ENCODE measurements around the gene BBS7. TPM values are rescaled to one million over a fixed set of nuclear protein-coding genes. Genes with fewer than 3 reads are reported as not detected.

BBS7 gene
- total and polyA plus RNA-seq, 2 donors: 13.0 to 29.2 TPM

GRCh38 chr4:121819216-121819965 is 50.9 kb downstream of the BBS7 start:
- Histone ChIP-seq H3K27ac (ENCODE audit: low read depth) (no peak overlapping the region), H3K4me3 (ENCODE audit: low read depth, low read length) (no peak overlapping the region), H3K4me1 (ENCODE audit: insufficient read depth) (no peaks in the 10 kb centered on the region), H3K36me3 (ENCODE audit: insufficient read depth) (peaks cover 7% of the 10 kb centered on the region)
- WGBS: 49% methylated on average over 1 of the region's 1 CpG
- DNase-seq (ENCODE audit: extremely low spot score): no peak

DNA sequence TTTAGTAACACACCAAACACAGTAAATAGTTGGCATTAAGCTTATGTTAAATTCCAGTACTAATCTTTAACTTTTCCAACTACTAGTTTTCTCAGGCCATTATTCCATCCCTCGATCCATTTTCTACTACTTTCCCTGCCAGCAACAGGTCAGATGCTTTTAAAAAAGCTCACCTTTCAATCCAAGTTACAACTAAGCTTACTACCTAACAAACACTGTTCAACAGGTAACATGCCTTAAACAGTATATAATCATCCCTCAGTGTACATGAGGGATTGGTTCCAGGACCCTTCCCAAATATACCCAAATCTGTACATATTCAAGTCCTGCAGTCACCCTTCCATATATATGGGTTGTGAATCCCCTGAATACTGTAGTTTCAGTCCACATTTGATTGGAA is 52.1 kb downstream of the BBS7 start:
- 51% methylated on average over 1 of the region's 1 CpG for WGBS
- Histone ChIP-seq H3K4me3 (ENCODE audit: low read depth, low read length) (no peak overlapping the region), H3K4me1 (ENCODE audit: insufficient read depth) (no peaks in the 10 kb centered on the region), H3K36me3 (ENCODE audit: insufficient read depth) (peaks cover 7% of the 10 kb centered on the region), H3K27ac (ENCODE audit: low read depth) (no peak overlapping the region)
- no peak for DNase-seq (ENCODE audit: extremely low spot score)

GRCh38 chr4:121817701-121818100 is 52.6 kb downstream of the BBS7 start:
- Histone ChIP-seq H3K4me1 (ENCODE audit: insufficient read depth) (no peaks in the 10 kb centered on the region), H3K27ac (ENCODE audit: low read depth) (no peak overlapping the region), H3K4me3 (ENCODE audit: low read depth, low read length) (no peak overlapping the region), H3K36me3 (ENCODE audit: insufficient read depth) (peaks cover 7% of the 10 kb centered on the region)
- DNase-seq (ENCODE audit: extremely low spot score): no peak
- 86% methylated on average over 1 of the region's 1 CpG for WGBS

DNA sequence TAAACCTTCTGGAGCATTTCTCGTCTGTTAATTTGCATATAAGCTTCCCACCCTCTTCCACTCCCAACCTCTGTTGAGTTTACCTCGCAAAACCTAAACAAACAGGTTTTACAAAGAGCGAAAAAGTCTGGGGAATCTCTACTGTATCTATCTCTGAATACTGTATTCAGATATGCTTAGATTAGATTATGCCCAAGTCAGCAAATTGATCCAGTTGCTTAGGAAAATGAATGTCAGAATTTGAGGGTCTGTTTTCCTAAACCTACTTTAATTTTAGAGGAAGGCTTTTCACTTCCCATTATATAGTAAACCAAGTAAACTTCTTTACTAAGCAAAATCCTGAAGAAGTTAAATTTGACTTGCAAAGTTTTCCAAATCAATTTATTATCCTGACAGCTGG is 53.3 kb downstream of the BBS7 start:
- WGBS: 85% methylated on average over 3 of the region's 3 CpGs
- Histone ChIP-seq H3K4me1 (ENCODE audit: insufficient read depth) (no peaks in the 10 kb centered on the region), H3K4me3 (ENCODE audit: low read depth, low read length) (no peak overlapping the region), H3K36me3 (ENCODE audit: insufficient read depth) (peaks cover 9% of the 10 kb centered on the region), H3K27ac (ENCODE audit: low read depth) (no peak overlapping the region)
- no peak for DNase-seq (ENCODE audit: extremely low spot score)

DNA sequence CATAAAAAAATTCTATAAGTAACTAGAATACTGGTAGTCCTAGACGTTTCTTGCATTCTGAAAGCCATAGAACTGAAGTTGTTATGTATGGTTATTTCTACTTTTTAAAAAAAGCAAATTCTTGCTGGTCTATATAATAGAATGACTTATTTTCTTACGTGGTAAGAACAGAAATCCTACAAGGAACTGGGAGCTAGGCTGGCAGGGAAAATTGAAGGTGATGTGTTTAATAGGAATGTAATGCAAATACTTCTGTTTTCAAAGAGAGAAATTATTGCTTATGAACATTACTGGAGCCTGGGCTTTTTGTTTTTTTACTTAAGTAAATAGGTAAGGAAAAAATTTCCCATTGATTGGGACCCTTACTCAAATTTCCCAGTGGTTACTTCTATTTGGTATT is 55.5 kb downstream of the BBS7 start:
- no peak for DNase-seq (ENCODE audit: extremely low spot score)
- WGBS: 82% methylated on average over 2 of the region's 2 CpGs
- Histone ChIP-seq H3K36me3 (ENCODE audit: insufficient read depth) (peaks cover 12% of the 10 kb centered on the region), H3K4me3 (ENCODE audit: low read depth, low read length) (no peak overlapping the region), H3K27ac (ENCODE audit: low read depth) (no peak overlapping the region), H3K4me1 (ENCODE audit: insufficient read depth) (no peaks in the 10 kb centered on the region)

DNA sequence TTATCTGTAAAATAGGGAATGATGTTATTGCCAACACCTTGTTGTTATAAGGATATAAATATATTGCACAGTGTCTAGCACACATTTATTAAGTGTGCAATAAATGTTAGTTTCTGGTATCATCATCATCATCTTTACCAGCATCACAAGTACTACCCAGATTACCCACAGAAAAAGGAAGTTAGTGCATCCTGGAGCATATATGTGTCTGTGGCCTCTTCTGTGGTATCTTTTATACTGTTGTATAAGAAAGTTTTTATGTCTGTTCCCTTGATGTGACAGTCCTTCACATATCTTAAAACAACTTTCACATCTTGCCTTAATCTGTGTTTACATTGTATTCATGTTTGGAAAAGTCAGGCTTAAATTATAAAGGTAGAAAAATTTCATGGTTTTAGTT is 59.2 kb downstream of the BBS7 start:
- Histone ChIP-seq H3K27ac (ENCODE audit: low read depth) (no peak overlapping the region), H3K4me1 (ENCODE audit: insufficient read depth) (no peaks in the 10 kb centered on the region), H3K4me3 (ENCODE audit: low read depth, low read length) (no peak overlapping the region), H3K36me3 (ENCODE audit: insufficient read depth) (peaks cover 14% of the 10 kb centered on the region)
- no peak for DNase-seq (ENCODE audit: extremely low spot score)

DNA sequence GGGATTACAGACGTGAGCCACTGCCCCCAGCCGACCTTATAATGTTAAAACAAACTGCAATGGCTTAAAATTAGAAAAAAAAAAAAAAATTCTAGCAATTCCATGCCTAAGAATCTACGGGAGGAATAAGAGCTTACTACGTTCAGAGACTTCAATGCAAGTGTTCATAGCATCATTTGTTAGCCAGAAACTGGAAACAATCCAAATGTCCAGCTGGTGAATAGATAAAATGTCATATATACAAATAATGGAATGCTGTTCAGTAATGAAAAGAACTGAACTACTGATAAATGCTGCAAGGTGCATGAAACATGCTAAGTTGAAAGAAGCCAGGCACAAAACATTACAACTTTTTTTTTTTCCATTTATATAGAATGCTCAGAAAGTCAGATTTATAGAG is 63.9 kb downstream of the BBS7 start:
- H3K4me1 ChIP-seq (ENCODE audit: insufficient read depth): no peaks in the 10 kb centered on the region
- no peak for DNase-seq (ENCODE audit: extremely low spot score)
- no peak overlapping the region for H3K27ac ChIP-seq (ENCODE audit: low read depth)
- 57% methylated on average over 4 of the region's 4 CpGs for WGBS
- H3K36me3 ChIP-seq (ENCODE audit: insufficient read depth): peaks cover 11% of the 10 kb centered on the region
- no peak overlapping the region for H3K4me3 ChIP-seq (ENCODE audit: low read depth, low read length)

GRCh38 chr4:121801715-121802075 is 68.6 kb downstream of the BBS7 start:
- Histone ChIP-seq H3K27ac (ENCODE audit: low read depth) (no peak overlapping the region), H3K36me3 (ENCODE audit: insufficient read depth) (peaks cover 2% of the 10 kb centered on the region), H3K4me1 (ENCODE audit: insufficient read depth) (no peaks in the 10 kb centered on the region), H3K4me3 (ENCODE audit: low read depth, low read length) (peak overlapping the region; percentile 74)
- no peak for DNase-seq (ENCODE audit: extremely low spot score)
- 17% methylated on average over 4 of the region's 4 CpGs for WGBS

- Histone ChIP-seq H3K4me1 (ENCODE audit: insufficient read depth) (no peaks in the 10 kb centered on the region), H3K27ac (ENCODE audit: low read depth) (peak within 1 kb of the TSS; percentile 92), H3K36me3 (ENCODE audit: insufficient read depth) (peaks cover 2% of the 10 kb centered on the region), H3K4me3 (ENCODE audit: low read depth, low read length) (peak within 1 kb of the TSS; percentile 74)
- peak; percentile 93 for DNase-seq (ENCODE audit: extremely low spot score)
- under 1% methylated on average over 48 of the region's 48 CpGs for WGBS
These were observed 69.1 kb downstream of the BBS7 start, which contains the start of gene EXOSC9 for GRCh38 chr4:121800961-121801714. EXOSC9 (plus strand) TSS chr4:121801323; CDS start chr4:121801425, 102 bp downstream.

DNA sequence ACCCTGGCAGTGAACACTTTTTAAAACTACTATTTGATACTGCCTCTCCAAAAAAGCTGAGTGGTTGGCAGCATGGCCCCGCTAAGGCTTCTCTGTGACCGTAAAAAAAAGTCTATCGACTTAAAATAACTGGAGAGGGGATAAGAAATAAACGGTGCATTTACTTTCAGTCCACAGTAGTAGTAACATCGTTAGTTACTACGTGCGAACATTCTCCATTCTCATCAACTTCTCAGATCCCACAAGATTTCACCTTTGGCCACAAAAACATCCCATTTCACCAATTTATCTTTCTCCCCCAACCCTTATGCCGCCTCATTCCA is 69.7 kb downstream of the BBS7 start:
- 31% methylated on average over 8 of the region's 8 CpGs for WGBS
- DNase-seq (ENCODE audit: extremely low spot score): no peak

DNA sequence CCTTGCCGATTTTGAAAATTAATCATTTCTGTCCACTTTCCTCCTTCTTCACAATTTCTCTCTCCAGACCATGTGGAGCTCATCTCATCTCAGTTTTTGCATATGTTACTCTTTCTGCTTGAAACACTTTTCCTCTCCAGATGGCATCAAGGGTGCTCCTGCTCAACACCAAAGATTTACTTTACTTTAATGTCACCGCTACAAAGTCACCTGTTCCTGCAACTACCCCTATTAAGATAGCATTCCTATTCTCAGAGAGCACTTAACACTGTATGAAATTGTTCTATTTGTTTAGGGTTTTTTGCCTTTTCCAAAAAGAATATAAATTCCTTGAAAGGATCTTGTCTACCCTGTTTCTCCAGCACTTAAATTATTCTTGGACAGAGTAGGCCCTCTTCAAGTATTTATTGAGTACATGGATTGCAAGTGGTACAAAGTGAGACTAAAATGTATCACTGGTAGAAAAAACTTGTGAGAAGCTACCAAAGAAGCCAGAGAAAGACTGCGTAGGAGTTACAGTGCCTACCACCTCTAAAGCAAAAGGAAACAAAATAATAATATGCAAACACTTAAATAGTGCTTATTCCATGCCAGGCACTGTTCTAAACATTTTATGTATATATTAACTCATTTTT is 70.3 kb downstream of the BBS7 start:
- 90% methylated on average over 3 of the region's 3 CpGs for WGBS
- no peak overlapping the region for H3K4me3 ChIP-seq (ENCODE audit: low read depth, low read length)
- H3K27ac ChIP-seq (ENCODE audit: low read depth): no peak overlapping the region
- no peaks in the 10 kb centered on the region for H3K4me1 ChIP-seq (ENCODE audit: insufficient read depth)
- H3K36me3 ChIP-seq (ENCODE audit: insufficient read depth): peaks cover 2% of the 10 kb centered on the region
- no peak for DNase-seq (ENCODE audit: extremely low spot score)

More for the DNA sequence above, 69.7 kb downstream of the BBS7 start:
- Histone ChIP-seq H3K4me1 (ENCODE audit: insufficient read depth) (no peaks in the 10 kb centered on the region), H3K27ac (ENCODE audit: low read depth) (peak overlapping the region; percentile 92), H3K36me3 (ENCODE audit: insufficient read depth) (peaks cover 2% of the 10 kb centered on the region), H3K4me3 (ENCODE audit: low read depth, low read length) (peak overlapping the region; percentile 74)

DNA sequence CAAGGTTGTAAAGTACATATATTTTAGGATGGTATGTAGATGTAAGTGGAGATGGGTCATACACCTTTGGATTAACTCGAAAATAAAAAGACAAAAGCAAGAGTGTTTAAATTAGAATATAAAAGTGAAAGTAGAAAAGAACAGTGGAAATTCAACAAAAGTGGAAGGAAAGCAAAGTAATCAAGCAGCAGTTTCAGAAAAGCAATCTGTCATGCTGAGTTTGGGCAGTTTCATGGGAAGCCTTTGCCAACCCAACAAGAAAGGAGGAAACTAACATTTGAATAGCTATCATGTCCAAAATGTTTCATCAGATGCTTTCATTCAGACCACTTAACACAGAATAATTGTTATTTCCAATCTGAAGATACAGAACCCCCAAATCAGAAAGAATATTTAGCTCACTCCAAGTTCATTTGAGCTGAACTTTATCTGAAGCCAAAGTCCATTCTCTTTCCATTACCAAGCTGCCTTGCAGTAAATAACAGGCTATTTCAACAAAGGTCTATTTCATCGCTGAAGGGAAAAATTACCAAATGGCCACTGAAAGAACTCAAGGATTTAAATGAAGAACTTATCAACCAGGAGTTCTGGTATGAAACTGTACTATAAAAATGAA is 71.0 kb downstream of the BBS7 start:
- no peak for DNase-seq (ENCODE audit: extremely low spot score)
- Histone ChIP-seq H3K4me1 (ENCODE audit: insufficient read depth) (no peaks in the 10 kb centered on the region), H3K4me3 (ENCODE audit: low read depth, low read length) (no peak overlapping the region), H3K36me3 (ENCODE audit: insufficient read depth) (no peaks in the 10 kb centered on the region), H3K27ac (ENCODE audit: low read depth) (no peak overlapping the region)
- 85% methylated on average over 2 of the region's 2 CpGs for WGBS

DNA sequence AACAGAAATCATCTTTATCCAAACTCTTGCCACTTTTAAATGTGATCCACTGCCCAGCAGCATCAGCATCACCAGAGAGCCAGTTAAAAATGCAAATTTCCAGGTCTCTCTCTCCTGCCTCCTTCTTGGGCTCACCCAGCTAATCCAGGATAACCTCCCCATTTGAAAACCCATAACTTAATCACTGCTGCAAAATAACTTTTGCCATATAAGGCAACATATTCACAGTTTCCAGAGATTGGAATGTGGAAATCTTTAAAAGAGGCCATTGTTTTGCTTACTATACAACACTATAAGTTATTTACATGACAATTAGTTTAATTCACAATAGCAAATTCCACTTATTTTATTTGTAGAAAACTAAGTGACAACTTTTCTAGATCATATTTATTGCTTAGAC is 74.0 kb downstream of the BBS7 start:
- Histone ChIP-seq H3K36me3 (ENCODE audit: insufficient read depth) (no peaks in the 10 kb centered on the region), H3K27ac (ENCODE audit: low read depth) (no peak overlapping the region), H3K4me1 (ENCODE audit: insufficient read depth) (no peaks in the 10 kb centered on the region), H3K4me3 (ENCODE audit: low read depth, low read length) (no peak overlapping the region)
- DNase-seq (ENCODE audit: extremely low spot score): no peak

Measured in urinary bladder (tissue), 4 donors.